Endothelial cell of umbilical vein (primary cell): Measurements from ENCODE around the gene FAM227B. TPM values are rescaled to one million over a fixed set of nuclear protein-coding genes. Genes with fewer than 3 reads are reported as not detected.

ENCODE experiments used
- BruUV-seq: library from RNA; stranded (reverse); fragments of 400-500 nt; replicated peaks from 2 replicates; lab custom pipeline; 2021; lab: Mats Ljungman, UMichigan
- CTCF ChIA-PET: fragments of 300-600, 350-600 bp; sonication (Branson Sonifier 250); formaldehyde crosslinking; loops from one replicate; lab custom pipeline; 2021; ENCODE audit warnings: antibody characterized with exemption, inconsistent platforms; lab: Charles Lee
- POLR2A ChIA-PET: fragments of 300-600, 350-600 bp; sonication (Branson Sonifier 250); formaldehyde crosslinking; loops from one replicate; lab custom pipeline; 2021; ENCODE audit warnings: antibody characterized with exemption, inconsistent platforms; lab: Charles Lee
- DNase-seq: peaks from one replicate; pipeline ENCODE4 v3.0.0-alpha.2; 2011; ENCODE audit warnings: low read depth, low spot score
- FAIRE-seq: peaks from 2 replicates; lab custom pipeline; 2011; peaks lifted over from hg19 to GRCh38; lab: Jason Lieb, UNC
- H2AFZ ChIP-seq: 2 replicates; pipeline ENCODE4 v1.6.0; 2012; ENCODE audit warnings: low read depth, low read length, control low read depth, inconsistent platforms
- H3K27ac ChIP-seq: 2 replicates; pipeline ENCODE4 v1.5.1; 2011; ENCODE audit warnings: low read depth, mild to moderate bottlenecking, control low read depth, low read length, moderate library complexity; ENCODE audit not compliant: insufficient read depth
- H3K27me3 ChIP-seq, 2 experiments: 2 replicates each; pipeline versions ENCODE4 v1.6.0 to v1.6.1; 2011; ENCODE audit warnings: low read length in 2 of 2, mixed read lengths in 1 of 2; ENCODE audit not compliant: control insufficient read depth in 2 of 2, insufficient read depth in 2 of 2
- H3K36me3 ChIP-seq, 2 experiments: 2 replicates in 1 of 2; 3 replicates in 1 of 2; pipeline ENCODE4 v1.5.1; 2011; ENCODE audit warnings: low read length in 2 of 2, mild to moderate bottlenecking in 1 of 2, moderate library complexity in 1 of 2; ENCODE audit not compliant: control insufficient read depth in 2 of 2, insufficient read depth in 2 of 2; ENCODE audit errors: extremely low read depth in 1 of 2
- H3K4me1 ChIP-seq: 3 replicates; pipeline ENCODE4 v1.5.1; 2011; ENCODE audit warnings: mild to moderate bottlenecking, low read length; ENCODE audit not compliant: control insufficient read depth, insufficient read depth; ENCODE audit errors: extremely low read depth
- H3K4me2 ChIP-seq: 2 replicates; pipeline ENCODE4 v1.6.1; 2011; ENCODE audit warnings: low read length, control low read depth, mixed read lengths; ENCODE audit not compliant: insufficient read depth
- H3K4me3 ChIP-seq, 3 experiments: fragments of 200-600 bp in 1 of 3; sonication (generic), shearing (Covaris generic) in 1 of 3; replicated peaks in 1 of 3; 2 replicates each; pipeline ENCODE4 v1.5.1; 2011 to 2016; ENCODE audit warnings: control low read depth in 3 of 3, low read length in 3 of 3, mild to moderate bottlenecking in 2 of 3, inconsistent platforms in 1 of 3, low read depth in 1 of 3, moderate library complexity in 1 of 3; ENCODE audit not compliant: insufficient read depth in 1 of 3
- H3K79me2 ChIP-seq: 2 replicates; pipeline ENCODE4 v1.6.0; 2012; ENCODE audit warnings: low read length, inconsistent platforms; ENCODE audit not compliant: control insufficient read depth, insufficient read depth
- H3K9ac ChIP-seq: replicated peaks from 2 replicates; pipeline ENCODE3; 2011; ENCODE audit warnings: low read length, control low read depth; ENCODE audit not compliant: insufficient read depth; ENCODE audit errors: extremely low read depth
- H3K9me1 ChIP-seq: replicated peaks from 3 replicates; pipeline ENCODE4 v1.6.0; 2011; ENCODE audit warnings: mild to moderate bottlenecking, low read length; ENCODE audit not compliant: control insufficient read depth, insufficient read depth; ENCODE audit errors: extremely low read depth
- H3K9me3 ChIP-seq: replicated peaks from 2 replicates; pipeline ENCODE4 v1.5.1; 2012; ENCODE audit warnings: low read length, inconsistent platforms; ENCODE audit not compliant: control insufficient read depth, insufficient read depth
- H4K20me1 ChIP-seq: replicated peaks from 2 replicates; pipeline ENCODE3; 2011; ENCODE audit warnings: mild to moderate bottlenecking, low read length; ENCODE audit not compliant: control insufficient read depth, insufficient read depth; ENCODE audit errors: extremely low read depth
- EZH2 ChIP-seq: IDR thresholded peaks from 2 replicates; pipeline ENCODE4 v1.6.1; 2012; ENCODE audit warnings: borderline replicate concordance, low read depth, mild to moderate bottlenecking, moderate library complexity, low read length, inconsistent platforms; ENCODE audit not compliant: severe bottlenecking
- FOS ChIP-seq: IDR thresholded peaks from 2 replicates; pipeline ENCODE4 v1.6.1; 2011; ENCODE audit warnings: mild to moderate bottlenecking, low read length, moderate library complexity, borderline replicate concordance; ENCODE audit not compliant: insufficient read depth
- GATA2 ChIP-seq: IDR thresholded peaks from 2 replicates; pipeline ENCODE4 v1.7.0; 2011; ENCODE audit warnings: low read depth, mild to moderate bottlenecking, moderate library complexity, mixed read lengths, low read length; ENCODE audit not compliant: insufficient read length, insufficient read depth
- JUN ChIP-seq: IDR thresholded peaks from 2 replicates; pipeline ENCODE4 v1.6.1; 2011; ENCODE audit warnings: borderline replicate concordance, low read depth; ENCODE audit not compliant: insufficient read length, insufficient read depth
- MYC ChIP-seq: IDR thresholded peaks from one replicate; pipeline ENCODE4 v1.6.1; 2011; ENCODE audit warnings: mild to moderate bottlenecking, low read depth, low read length
- POLR2A ChIP-seq: IDR thresholded peaks from 2 replicates; pipeline ENCODE4 v1.6.1; 2012; ENCODE audit warnings: low read depth, mild to moderate bottlenecking, control low read depth, low read length
- POLR2AphosphoS5 ChIP-seq: IDR thresholded peaks from 2 replicates; pipeline ENCODE4 v1.6.1; 2012; ENCODE audit warnings: low read depth, mild to moderate bottlenecking, control low read depth, low read length, moderate library complexity; ENCODE audit not compliant: insufficient read depth
- dilution Hi-C: fragments of 300-500 bp; cut with MboI; formaldehyde crosslinking; loops from one replicate; pipeline ENCODE4 v1.15.0; 2019; ENCODE audit warnings: low sequenced_read_pairs; ENCODE audit not compliant: extremely low pct_ligation_motif_present
- intact Hi-C: fragments of 100-400 bp; cut with micrococcal nuclease; formaldehyde crosslinking; loops from one replicate; pipeline ENCODE4 v1.10.0; 2022
- polyA plus RNA-seq, 4 experiments: library from polyadenylated mRNA; depleted of rRNA in 3 of 4; stranded (reverse) in 3 of 4; unstranded in 1 of 4; fragments of >200 nt; gene quantifications; 2 replicates each; pipeline versions ENCODE4 v1.2.1 to v1.2.3, GENCODE V29; 2011 to 2012; ENCODE audit warnings: missing spikeins in 1 of 4
- total RNA-seq: library from RNA; stranded (reverse); gene quantifications from 2 replicates; pipeline ENCODE4 v1.2.3, GENCODE V29; 2021
- TF ChIP-seq, protein P1 (sequence below): IDR thresholded peaks from 2 replicates; pipeline ENCODE4 v1.6.1; 2011; ENCODE audit not compliant: insufficient read depth, insufficient read length
- TF ChIP-seq, protein P2 (sequence below), 2 donors: IDR thresholded peaks; 1 replicate in 1 of 2; 2 replicates in 1 of 2; pipeline ENCODE4 v1.5.1; 2011; ENCODE audit warnings: low read length in 2 of 2, mild to moderate bottlenecking in 2 of 2, moderate library complexity in 2 of 2, control low read depth in 1 of 2, inconsistent platforms in 1 of 2, low read depth in 1 of 2; ENCODE audit not compliant: insufficient read depth in 1 of 2; ENCODE audit errors: extremely low read depth in 1 of 2

FAM227B gene
- total and polyA plus RNA-seq, 2 donors (not counting 3 experiments of a cell fraction or from before 2014, with no cell fraction given), result 1.5 to 1.8 TPM

DNA sequence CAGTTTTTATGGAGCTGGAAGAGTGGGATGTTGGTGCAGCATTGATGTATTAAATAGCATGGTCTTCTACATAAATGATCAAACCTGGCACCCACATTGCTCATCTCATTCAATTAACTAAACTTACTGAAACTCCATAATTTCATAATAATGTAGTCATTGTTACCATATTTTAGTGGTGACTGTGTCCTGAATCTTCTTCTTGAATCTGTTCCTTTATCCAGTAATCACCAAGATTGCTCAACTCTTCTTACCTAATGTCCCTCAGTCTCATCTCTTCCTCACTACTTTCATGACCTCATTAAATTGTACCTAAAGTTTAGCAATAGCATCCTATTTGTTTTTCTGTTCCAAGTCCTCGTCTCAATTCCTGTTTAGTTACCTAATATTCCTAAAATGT is 127.8 kb downstream of the FAM227B start:
- Histone ChIP-seq H3K9ac (no peak overlapping the region), H3K27ac (no peak overlapping the region), H3K9me1 (no peaks in the 10 kb centered on the region), H3K27me3 (no peaks in the 10 kb centered on the region), H3K4me1 (no peaks in the 10 kb centered on the region), H3K4me3 (no peak overlapping the region), H3K4me2 (no peak overlapping the region), H3K36me3 (no peaks in the 10 kb centered on the region), H3K9me3 (no peaks in the 10 kb centered on the region), H3K79me2 (no peaks in the 10 kb centered on the region), H4K20me1 (no peaks in the 10 kb centered on the region), H2AFZ (no peak overlapping the region)
- TF ChIP-seq FOS (no peak), EZH2 (no peak), JUN (no peak), POLR2AphosphoS5 (no peak), POLR2A (no peak), GATA2 (no peak), MYC (no peak)
- TF ChIP-seq, protein P1, sequence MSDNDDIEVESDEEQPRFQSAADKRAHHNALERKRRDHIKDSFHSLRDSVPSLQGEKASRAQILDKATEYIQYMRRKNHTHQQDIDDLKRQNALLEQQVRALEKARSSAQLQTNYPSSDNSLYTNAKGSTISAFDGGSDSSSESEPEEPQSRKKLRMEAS, result no peak
- TF ChIP-seq, protein P2, sequence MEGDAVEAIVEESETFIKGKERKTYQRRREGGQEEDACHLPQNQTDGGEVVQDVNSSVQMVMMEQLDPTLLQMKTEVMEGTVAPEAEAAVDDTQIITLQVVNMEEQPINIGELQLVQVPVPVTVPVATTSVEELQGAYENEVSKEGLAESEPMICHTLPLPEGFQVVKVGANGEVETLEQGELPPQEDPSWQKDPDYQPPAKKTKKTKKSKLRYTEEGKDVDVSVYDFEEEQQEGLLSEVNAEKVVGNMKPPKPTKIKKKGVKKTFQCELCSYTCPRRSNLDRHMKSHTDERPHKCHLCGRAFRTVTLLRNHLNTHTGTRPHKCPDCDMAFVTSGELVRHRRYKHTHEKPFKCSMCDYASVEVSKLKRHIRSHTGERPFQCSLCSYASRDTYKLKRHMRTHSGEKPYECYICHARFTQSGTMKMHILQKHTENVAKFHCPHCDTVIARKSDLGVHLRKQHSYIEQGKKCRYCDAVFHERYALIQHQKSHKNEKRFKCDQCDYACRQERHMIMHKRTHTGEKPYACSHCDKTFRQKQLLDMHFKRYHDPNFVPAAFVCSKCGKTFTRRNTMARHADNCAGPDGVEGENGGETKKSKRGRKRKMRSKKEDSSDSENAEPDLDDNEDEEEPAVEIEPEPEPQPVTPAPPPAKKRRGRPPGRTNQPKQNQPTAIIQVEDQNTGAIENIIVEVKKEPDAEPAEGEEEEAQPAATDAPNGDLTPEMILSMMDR (IDR thresholded peaks at IDR 0.05; ENCODE audit: extremely low read depth in 1 of 2, insufficient read depth in 1 of 2, low read depth in 1 of 2, low read length in 2 of 2), result no peak
- ChIA-PET POLR2A (no interaction called here), CTCF (no interaction called here)
- dilution Hi-C loops, result no loop called here
- peak; percentile 15 for FAIRE-seq
- no TSS peak for BruUV-seq
- intact Hi-C loops, result no loop called here
- no peak for DNase-seq
